DMS53 (cell line): ENCODE measurements around the gene POLR2E.

Source experiments
- DNase-seq: peaks from one replicate; lab custom pipeline; 2025; lab: John Stamatoyannopoulos, UW

Gene POLR2E

GRCh38 chr19:1094655-1094977, 559 bp downstream of the POLR2E start:
- DNase-seq: no peak

GRCh38 chr19:1093811-1094553, 1.2 kb downstream of the POLR2E start:
- DNase-seq: no peak

- no peak for DNase-seq
These were observed 1.8 kb downstream of the POLR2E start for GRCh38 chr19:1093330-1093729.

GRCh38 chr19:1091544-1092175, 3.5 kb downstream of the POLR2E start:
- no peak for DNase-seq

- DNase-seq: no peak
These were observed 4.2 kb downstream of the POLR2E start for GRCh38 chr19:1090731-1091543.

GRCh38 chr19:1089891-1090290, 5.3 kb downstream of the POLR2E start:
- no peak for DNase-seq

- no peak for DNase-seq
These were observed 5.9 kb downstream of the POLR2E start for GRCh38 chr19:1089126-1089771.

- DNase-seq: no peak
These were observed 6.7 kb downstream of the POLR2E start for GRCh38 chr19:1088416-1089010.

- DNase-seq: peak; percentile 50
These were observed 7.3 kb downstream of the POLR2E start for GRCh38 chr19:1087813-1088415.

- no peak for DNase-seq
These were observed 8.6 kb downstream of the POLR2E start for GRCh38 chr19:1086613-1087012.

GRCh38 chr19:1085676-1086442, 9.3 kb downstream of the POLR2E start:
- no peak for DNase-seq

GRCh38 chr19:1085053-1085658, 10.0 kb downstream of the POLR2E start:
- DNase-seq: no peak

- DNase-seq: peak; percentile 88
These were observed 10.9 kb downstream of the POLR2E start for GRCh38 chr19:1084024-1084868.

GRCh38 chr19:1082928-1083816, 12.0 kb downstream of the POLR2E start:
- peak; percentile 67 for DNase-seq

- DNase-seq: peak; percentile 97
These were observed 12.8 kb downstream of the POLR2E start for GRCh38 chr19:1082165-1082927.

- DNase-seq: peak; percentile 84
These were observed 13.6 kb downstream of the POLR2E start for GRCh38 chr19:1081301-1082164.
